ENCODE data around the gene ZNF488. TPM values are rescaled to one million over a fixed set of nuclear protein-coding genes. Genes with fewer than 3 reads are reported as not detected.

The ZNF488 gene
- total RNA-seq, 1 donor from 2014 or later, result 2.9 TPM

- H3K36me3 Mint-ChIP-seq (ENCODE audit: low read depth), result no peaks in the 10 kb centered on the region
- TF ChIP-seq CTCF (conservative IDR thresholded peaks at IDR 0.05), result no peak
These were observed 35.2 kb downstream of the ZNF488 start for GRCh38 chr10:47348661-47349470.

GRCh38 chr10:47348138-47348651 is 35.9 kb downstream of the ZNF488 start, which contains the start of gene RBP3:
Gene RBP3, plus strand, starts transcription at chr10:47348363. Its CDS starts 122 bp downstream, at chr10:47348485.
- no peak for TF ChIP-seq CTCF (conservative IDR thresholded peaks at IDR 0.05)
- H3K4me1 Mint-ChIP-seq, result no peaks in the 10 kb centered on the region
- H3K9me3 Mint-ChIP-seq, result no peaks in the 10 kb centered on the region
- DNase-seq (ENCODE audit: low read depth, low spot score), result no peak
- H3K27me3 Mint-ChIP-seq (ENCODE audit: low read depth), result no peaks in the 10 kb centered on the region
- no peaks in the 10 kb centered on the region for H3K36me3 Mint-ChIP-seq (ENCODE audit: low read depth)
- H3K27ac Mint-ChIP-seq (ENCODE audit: unreplicated experiment), result peak within 1 kb of the TSS; percentile 24
- no peak within 1 kb of the TSS for H3K4me3 Mint-ChIP-seq

More at GRCh38 chr10:47348661-47349470, 35.2 kb downstream of the ZNF488 start:
- no peak overlapping the region for H3K27ac Mint-ChIP-seq (ENCODE audit: unreplicated experiment)
- no peaks in the 10 kb centered on the region for H3K27me3 Mint-ChIP-seq (ENCODE audit: low read depth)
- no peaks in the 10 kb centered on the region for H3K4me1 Mint-ChIP-seq
- DNase-seq (ENCODE audit: low read depth, low spot score), result no peak
- no peak overlapping the region for H3K4me3 Mint-ChIP-seq
- H3K9me3 Mint-ChIP-seq, result no peaks in the 10 kb centered on the region

GRCh38 chr10:47347303-47347675 is 36.8 kb downstream of the ZNF488 start:
- H3K4me3 Mint-ChIP-seq, result no peak overlapping the region
- DNase-seq (ENCODE audit: low read depth, low spot score), result no peak
- no peaks in the 10 kb centered on the region for H3K36me3 Mint-ChIP-seq (ENCODE audit: low read depth)
- no peaks in the 10 kb centered on the region for H3K27me3 Mint-ChIP-seq (ENCODE audit: low read depth)
- H3K4me1 Mint-ChIP-seq, result no peaks in the 10 kb centered on the region
- no peak for TF ChIP-seq CTCF (conservative IDR thresholded peaks at IDR 0.05)
- no peaks in the 10 kb centered on the region for H3K9me3 Mint-ChIP-seq
- H3K27ac Mint-ChIP-seq (ENCODE audit: unreplicated experiment), result no peak overlapping the region

GRCh38 chr10:47346581-47347302 is 37.4 kb downstream of the ZNF488 start:
- H3K27me3 Mint-ChIP-seq (ENCODE audit: low read depth), result no peaks in the 10 kb centered on the region
- DNase-seq (ENCODE audit: low read depth, low spot score), result no peak
- H3K4me1 Mint-ChIP-seq, result no peaks in the 10 kb centered on the region
- H3K9me3 Mint-ChIP-seq, result no peaks in the 10 kb centered on the region
- no peaks in the 10 kb centered on the region for H3K36me3 Mint-ChIP-seq (ENCODE audit: low read depth)
- H3K4me3 Mint-ChIP-seq, result no peak overlapping the region
- no peak overlapping the region for H3K27ac Mint-ChIP-seq (ENCODE audit: unreplicated experiment)
- no peak for TF ChIP-seq CTCF (conservative IDR thresholded peaks at IDR 0.05)

GRCh38 chr10:47344996-47345870 is 38.9 kb downstream of the ZNF488 start:
- no peaks in the 10 kb centered on the region for H3K9me3 Mint-ChIP-seq
- no peaks in the 10 kb centered on the region for H3K4me1 Mint-ChIP-seq
- H3K4me3 Mint-ChIP-seq, result no peak overlapping the region
- H3K36me3 Mint-ChIP-seq (ENCODE audit: low read depth), result no peaks in the 10 kb centered on the region
- no peak for DNase-seq (ENCODE audit: low read depth, low spot score)
- no peak overlapping the region for H3K27ac Mint-ChIP-seq (ENCODE audit: unreplicated experiment)
- no peak for TF ChIP-seq CTCF (conservative IDR thresholded peaks at IDR 0.05)
- no peaks in the 10 kb centered on the region for H3K27me3 Mint-ChIP-seq (ENCODE audit: low read depth)
